ENCODE results near the gene PPFIA4.
A peak's percentile ranks its signal among the peaks of the same experiment; 100 is the strongest.

PPFIA4 gene

DNA sequence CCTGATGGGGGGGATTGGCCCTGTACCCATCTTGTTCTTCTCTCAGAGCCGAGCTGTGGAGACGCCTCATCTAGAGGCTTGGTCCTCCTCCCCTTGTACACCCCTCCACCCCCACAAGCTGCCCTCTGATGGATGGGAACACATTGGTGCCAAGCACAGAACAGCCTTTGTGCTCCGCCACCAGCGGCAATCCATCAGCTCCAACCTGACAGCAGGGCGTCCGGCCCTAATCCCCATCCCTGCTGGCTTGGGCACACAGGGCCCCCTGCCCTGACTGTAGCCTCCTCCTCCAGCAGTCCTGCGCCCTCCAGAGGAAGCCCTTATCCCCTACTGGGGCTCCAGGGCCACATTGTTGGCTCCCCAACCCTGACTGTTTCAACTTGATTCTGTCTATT is 63.4 kb downstream of the PPFIA4 start:
- DNase-seq: peak; percentile 97
- Histone ChIP-seq H3K4me3 (ENCODE audit: low read depth, low read length) (no peak overlapping the region), H3K36me3 (no peaks in the 10 kb centered on the region), H3K27ac (peak overlapping the region; percentile 24), H3K27me3 (ENCODE audit: insufficient read depth, low read depth, severe bottlenecking) (no peaks in the 10 kb centered on the region), H3K9me3 (ENCODE audit: severe bottlenecking) (peaks cover 20% of the 10 kb centered on the region)
- TF ChIP-seq, protein P1, sequence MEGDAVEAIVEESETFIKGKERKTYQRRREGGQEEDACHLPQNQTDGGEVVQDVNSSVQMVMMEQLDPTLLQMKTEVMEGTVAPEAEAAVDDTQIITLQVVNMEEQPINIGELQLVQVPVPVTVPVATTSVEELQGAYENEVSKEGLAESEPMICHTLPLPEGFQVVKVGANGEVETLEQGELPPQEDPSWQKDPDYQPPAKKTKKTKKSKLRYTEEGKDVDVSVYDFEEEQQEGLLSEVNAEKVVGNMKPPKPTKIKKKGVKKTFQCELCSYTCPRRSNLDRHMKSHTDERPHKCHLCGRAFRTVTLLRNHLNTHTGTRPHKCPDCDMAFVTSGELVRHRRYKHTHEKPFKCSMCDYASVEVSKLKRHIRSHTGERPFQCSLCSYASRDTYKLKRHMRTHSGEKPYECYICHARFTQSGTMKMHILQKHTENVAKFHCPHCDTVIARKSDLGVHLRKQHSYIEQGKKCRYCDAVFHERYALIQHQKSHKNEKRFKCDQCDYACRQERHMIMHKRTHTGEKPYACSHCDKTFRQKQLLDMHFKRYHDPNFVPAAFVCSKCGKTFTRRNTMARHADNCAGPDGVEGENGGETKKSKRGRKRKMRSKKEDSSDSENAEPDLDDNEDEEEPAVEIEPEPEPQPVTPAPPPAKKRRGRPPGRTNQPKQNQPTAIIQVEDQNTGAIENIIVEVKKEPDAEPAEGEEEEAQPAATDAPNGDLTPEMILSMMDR (IDR thresholded peaks at IDR 0.05; ENCODE audit: low read depth, low read length): peak; percentile 90

GRCh38 chr1:203090421-203091198 is 64.3 kb downstream of the PPFIA4 start:
- Histone ChIP-seq H3K4me3 (ENCODE audit: low read depth, low read length) (no peak overlapping the region), H3K27ac (no peak overlapping the region), H3K27me3 (ENCODE audit: insufficient read depth, low read depth, severe bottlenecking) (no peaks in the 10 kb centered on the region), H3K36me3 (no peaks in the 10 kb centered on the region), H3K9me3 (ENCODE audit: severe bottlenecking) (peaks cover 30% of the 10 kb centered on the region)
- peak; percentile 18 for DNase-seq
- TF ChIP-seq, protein P1 (IDR thresholded peaks at IDR 0.05; ENCODE audit: low read depth, low read length): no peak

- H3K27me3 ChIP-seq (ENCODE audit: insufficient read depth, low read depth, severe bottlenecking): no peaks in the 10 kb centered on the region
- peaks cover 35% of the 10 kb centered on the region for H3K9me3 ChIP-seq (ENCODE audit: severe bottlenecking)
These were observed 64.8 kb downstream of the PPFIA4 start for GRCh38 chr1:203091199-203091477.

GRCh38 chr1:203091761-203092330 is 65.6 kb downstream of the PPFIA4 start:
- H3K27ac ChIP-seq: no peak overlapping the region
- TF ChIP-seq, protein P1 (IDR thresholded peaks at IDR 0.05; ENCODE audit: low read depth, low read length): no peak
- peaks cover 36% of the 10 kb centered on the region for H3K9me3 ChIP-seq (ENCODE audit: severe bottlenecking)
- no peaks in the 10 kb centered on the region for H3K36me3 ChIP-seq
- H3K27me3 ChIP-seq (ENCODE audit: insufficient read depth, low read depth, severe bottlenecking): no peaks in the 10 kb centered on the region
- peak; percentile 9 for DNase-seq
- H3K4me3 ChIP-seq (ENCODE audit: low read depth, low read length): no peak overlapping the region

More at GRCh38 chr1:203091199-203091477, 64.8 kb downstream of the PPFIA4 start:
- TF ChIP-seq, protein P1 (IDR thresholded peaks at IDR 0.05; ENCODE audit: low read depth, low read length): no peak
- Histone ChIP-seq H3K4me3 (ENCODE audit: low read depth, low read length) (no peak overlapping the region), H3K36me3 (no peaks in the 10 kb centered on the region), H3K27ac (no peak overlapping the region)
- DNase-seq: no peak

- Histone ChIP-seq H3K27ac (no peak overlapping the region), H3K36me3 (no peaks in the 10 kb centered on the region), H3K27me3 (ENCODE audit: insufficient read depth, low read depth, severe bottlenecking) (no peaks in the 10 kb centered on the region), H3K9me3 (ENCODE audit: severe bottlenecking) (peaks cover 44% of the 10 kb centered on the region), H3K4me3 (ENCODE audit: low read depth, low read length) (no peak overlapping the region)
- no peak for DNase-seq
- TF ChIP-seq, protein P1 (IDR thresholded peaks at IDR 0.05; ENCODE audit: low read depth, low read length): no peak
These were observed 67.6 kb downstream of the PPFIA4 start for GRCh38 chr1:203093754-203094410.
